EH (cell line): ENCODE data around the gene ZGRF1.
"Not testable (repeated sequence)": the region's sequence is repeated elsewhere in the genome, so short reads cannot be mapped to it uniquely, and the experiment has no call there.

ENCODE experiments used
- DNase-seq: peaks from one replicate; pipeline ENCODE4 v3.0.0-alpha.2; 2015; ENCODE audit warnings: low read depth

ZGRF1 gene

GRCh38 chr4:112644595-112645535 is 8.2 kb upstream of the ZGRF1 start:
- DNase-seq = not testable (repeated sequence)

- no peak for DNase-seq
Measured at GRCh38 chr4:112642526-112642925, 5.8 kb upstream of the ZGRF1 start.

- DNase-seq = no peak
Measured at GRCh38 chr4:112637552-112637866, 800 bp upstream of the ZGRF1 start.

GRCh38 chr4:112633477-112634235 is 3.1 kb downstream of the ZGRF1 start:
- DNase-seq = peak; percentile 55

- no peak for DNase-seq
Measured at GRCh38 chr4:112626228-112626627, 10.5 kb downstream of the ZGRF1 start.

- DNase-seq = no peak
Measured at GRCh38 chr4:112616984-112617383, 19.7 kb downstream of the ZGRF1 start.

GRCh38 chr4:112612814-112613213 is 23.9 kb downstream of the ZGRF1 start:
- DNase-seq = not testable (repeated sequence)

- peak; percentile 67 for DNase-seq
Measured at GRCh38 chr4:112604589-112604988, 32.1 kb downstream of the ZGRF1 start.

GRCh38 chr4:112594993-112595392 is 41.7 kb downstream of the ZGRF1 start:
- no peak for DNase-seq

- DNase-seq = no peak
Measured at GRCh38 chr4:112593438-112594133, 43.1 kb downstream of the ZGRF1 start.

GRCh38 chr4:112592717-112593116 is 44.0 kb downstream of the ZGRF1 start:
- DNase-seq = no peak

- DNase-seq = no peak
Measured at GRCh38 chr4:112591593-112591992, 45.1 kb downstream of the ZGRF1 start.

GRCh38 chr4:112589206-112589605 is 47.5 kb downstream of the ZGRF1 start:
- DNase-seq = peak; percentile 60

GRCh38 chr4:112585977-112586736 is 50.6 kb downstream of the ZGRF1 start:
- DNase-seq = no peak

GRCh38 chr4:112567536-112567935 is 69.2 kb downstream of the ZGRF1 start:
- DNase-seq = no peak

- no peak for DNase-seq
Measured at GRCh38 chr4:112564706-112565270, 71.9 kb downstream of the ZGRF1 start.

- no peak for DNase-seq
Measured at GRCh38 chr4:112563431-112564200, 73.1 kb downstream of the ZGRF1 start.

GRCh38 chr4:112562254-112562879 is 74.3 kb downstream of the ZGRF1 start:
- DNase-seq = no peak

- no peak for DNase-seq
Measured at GRCh38 chr4:112560084-112560483, 76.6 kb downstream of the ZGRF1 start.

GRCh38 chr4:112559053-112559452 is 77.7 kb downstream of the ZGRF1 start:
- no peak for DNase-seq
